A673 (cell line): ENCODE data around the gene FAHD2A. TPM values are rescaled to one million over a fixed set of nuclear protein-coding genes. Genes with fewer than 3 reads are reported as not detected.

Source experiments
- BruUV-seq: library from RNA; stranded (reverse); fragments of 400-500 nt; replicated peaks from 2 replicates; lab custom pipeline; 2021; lab: Mats Ljungman, UMichigan
- CTCF ChIA-PET: fragments of 300-600 bp; sonication (Branson Sonifier 250); formaldehyde crosslinking; loops from one replicate; lab custom pipeline; 2022; ENCODE audit warnings: antibody characterized with exemption; lab: Charles Lee
- POLR2A ChIA-PET: fragments of 300-600 bp; sonication (Branson Sonifier 250); formaldehyde crosslinking; loops from one replicate; lab custom pipeline; 2022; ENCODE audit warnings: antibody characterized with exemption; ENCODE audit not compliant: low non-redundant PET; lab: Charles Lee
- DNase-seq: peaks from one replicate; pipeline ENCODE4 v3.0.0-alpha.2; 2015; ENCODE audit warnings: low spot score
- H3K27ac ChIP-seq: fragments of 200-600 bp; sonication (generic); 2 replicates; pipeline ENCODE4 v1.5.1; 2016; ENCODE audit warnings: mixed run types, low read depth, mild to moderate bottlenecking, mixed read lengths, antibody characterized with exemption, low read length; ENCODE audit not compliant: poor library complexity, severe bottlenecking
- H3K27me3 ChIP-seq: fragments of 200-600 bp; sonication (generic); replicated peaks from 2 replicates; pipeline ENCODE4 v1.6.1; 2017; ENCODE audit warnings: mixed run types, low read depth, mild to moderate bottlenecking, mixed read lengths, antibody characterized with exemption, low read length; ENCODE audit not compliant: insufficient read depth, poor library complexity
- H3K36me3 ChIP-seq: fragments of 200-600 bp; sonication (generic); 2 replicates; pipeline ENCODE4 v1.6.1; 2016; ENCODE audit warnings: mixed run types, mild to moderate bottlenecking, mixed read lengths, antibody characterized with exemption, low read length; ENCODE audit not compliant: insufficient read depth, poor library complexity, severe bottlenecking
- H3K4me1 ChIP-seq: fragments of 200-600 bp; sonication (generic); 2 replicates; pipeline ENCODE4 v1.6.1; 2017; ENCODE audit warnings: mixed run types, mild to moderate bottlenecking, mixed read lengths, antibody characterized with exemption, low read length; ENCODE audit not compliant: insufficient read depth, poor library complexity, severe bottlenecking
- H3K4me3 ChIP-seq: fragments of 200-600 bp; sonication (generic); 2 replicates; pipeline ENCODE4 v1.5.1; 2016; ENCODE audit warnings: low read depth, mixed run types, mild to moderate bottlenecking, mixed read lengths, low read length; ENCODE audit not compliant: poor library complexity, severe bottlenecking
- H3K9me3 ChIP-seq: fragments of 200-600 bp; sonication (generic); 2 replicates; pipeline ENCODE4 v1.6.1; 2016; ENCODE audit warnings: mixed run types, low read depth, mild to moderate bottlenecking, mixed read lengths, antibody characterized with exemption, low read length; ENCODE audit not compliant: poor library complexity, severe bottlenecking
- CTCF ChIP-seq: fragments of 300-800, 200-600 bp; sonication (generic); conservative IDR thresholded peaks from 2 replicates; pipeline ENCODE4 v1.5.1; 2017; ENCODE audit warnings: low read depth, mild to moderate bottlenecking, antibody characterized with exemption, low read length, moderate library complexity, mixed read lengths
- EZH2 ChIP-seq: fragments of 200-600 bp; sonication (generic); IDR thresholded peaks from 2 replicates; pipeline ENCODE4 v1.6.1; 2017; ENCODE audit warnings: borderline replicate concordance, low read depth, mild to moderate bottlenecking, mixed read lengths, antibody characterized with exemption, low read length; ENCODE audit not compliant: poor library complexity, severe bottlenecking
- intact Hi-C: fragments of 100-400 bp; cut with micrococcal nuclease; formaldehyde crosslinking; loops from one replicate; pipeline ENCODE4 v1.10.0; 2022; ENCODE audit not compliant: unreplicated experiment
- total RNA-seq: library from RNA; stranded (reverse); gene quantifications from 2 replicates; pipeline ENCODE4 v1.2.3, GENCODE V29; 2021

Gene FAHD2A
- total RNA-seq, 1 experiment from 2014 or later: 28.9 TPM

DNA sequence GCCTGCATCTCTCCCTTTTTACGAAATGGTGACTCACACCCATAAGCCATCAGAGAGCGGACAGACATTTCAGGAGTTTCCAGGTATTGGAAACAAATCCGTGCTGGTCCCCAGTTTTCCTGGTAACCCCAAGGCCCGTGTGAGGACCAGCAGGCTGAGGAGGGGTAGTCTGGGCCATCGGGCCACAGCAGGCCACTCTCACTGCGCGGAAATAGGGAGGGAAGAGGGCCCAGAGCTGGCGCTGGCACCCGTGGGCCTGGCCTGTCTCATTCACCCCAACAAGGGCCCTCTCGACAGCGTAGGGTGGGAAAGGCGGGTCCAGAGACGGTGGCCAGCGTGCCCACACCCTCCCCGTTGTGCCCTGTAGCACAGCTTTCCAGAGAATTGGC, 13.7 kb upstream of the FAHD2A start:
- BruUV-seq: no TSS peak
- no peaks in the 10 kb centered on the region for H3K4me1 ChIP-seq
- no peak for DNase-seq
- ChIA-PET CTCF (interaction anchor here (0.6 to 1.0 kb wide), 3 partner anchors 43 to 412 kb away, joined by 3 to 5 read pairs (median 3); no protein-coding TSS in a partner anchor), POLR2A (no interaction called here)
- H3K27me3 ChIP-seq: no peaks in the 10 kb centered on the region
- no peaks in the 10 kb centered on the region for H3K36me3 ChIP-seq
- no peak overlapping the region for H3K4me3 ChIP-seq
- no peak overlapping the region for H3K27ac ChIP-seq
- intact Hi-C loops: no loop called here
- no peak for TF ChIP-seq EZH2
- H3K9me3 ChIP-seq: no peaks in the 10 kb centered on the region

DNA sequence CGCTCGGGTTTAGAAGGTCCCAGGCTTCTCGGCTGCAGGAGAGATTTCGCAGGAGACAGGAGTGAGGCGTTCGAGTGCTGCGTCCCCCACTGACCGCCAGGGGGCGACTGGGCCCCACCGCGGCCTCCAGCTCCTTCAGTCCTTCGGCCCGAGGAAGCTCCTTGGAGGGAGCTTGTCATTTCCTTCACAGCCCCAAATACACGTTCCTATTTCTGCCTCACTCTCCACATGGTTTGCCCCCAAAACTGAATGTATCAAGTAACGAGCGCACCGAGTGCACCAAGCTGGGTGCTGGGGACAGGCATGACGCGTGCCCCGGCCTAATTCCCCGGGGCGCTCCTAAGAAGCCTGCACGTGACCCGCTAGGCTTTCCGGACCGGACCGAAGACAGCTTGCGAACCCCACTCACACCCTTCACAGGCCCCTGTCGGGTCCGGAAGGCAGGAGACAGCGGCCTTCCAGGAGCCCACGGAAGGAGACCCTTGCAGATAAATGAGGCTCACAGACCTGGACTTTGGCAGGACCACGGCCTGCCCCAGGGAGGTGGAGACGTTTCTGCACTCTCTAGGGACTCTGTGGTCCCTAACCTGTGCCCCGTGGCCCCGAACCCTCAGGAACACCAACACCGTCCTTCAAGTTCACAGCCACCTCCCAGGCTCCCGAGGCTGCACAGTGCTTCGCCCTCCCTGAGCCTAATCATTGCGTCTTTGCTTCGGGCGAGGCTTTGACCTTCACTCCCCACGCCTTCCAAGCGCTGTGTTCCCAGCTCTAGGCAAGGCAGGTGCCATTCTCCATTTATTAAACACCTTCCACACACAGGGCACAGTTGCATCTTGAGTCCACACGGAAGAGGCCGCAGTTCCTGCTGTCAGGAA, 13.0 kb upstream of the FAHD2A start:
- Histone ChIP-seq H3K9me3 (no peaks in the 10 kb centered on the region), H3K4me3 (no peak overlapping the region), H3K36me3 (no peaks in the 10 kb centered on the region), H3K27ac (no peak overlapping the region), H3K27me3 (no peaks in the 10 kb centered on the region), H3K4me1 (no peaks in the 10 kb centered on the region)
- CTCF ChIA-PET: interaction anchor here (0.5 to 1.0 kb wide), 7 partner anchors 11 to 412 kb away, joined by 3 to 5 read pairs (median 3); no protein-coding TSS in a partner anchor
- TF ChIP-seq CTCF (peak; percentile 94), EZH2 (no peak)
- POLR2A ChIA-PET: no interaction called here
- intact Hi-C loops: no loop called here
- BruUV-seq: no TSS peak
- peak; percentile 79 for DNase-seq

- H3K27me3 ChIP-seq: no peaks in the 10 kb centered on the region
- no peaks in the 10 kb centered on the region for H3K4me1 ChIP-seq
- H3K36me3 ChIP-seq: no peaks in the 10 kb centered on the region
- POLR2A ChIA-PET: no interaction called here
- no peak for TF ChIP-seq EZH2
- no peak for DNase-seq
- BruUV-seq: no TSS peak
- no peak overlapping the region for H3K27ac ChIP-seq
- no peaks in the 10 kb centered on the region for H3K9me3 ChIP-seq
- H3K4me3 ChIP-seq: no peak overlapping the region
- intact Hi-C loops: no loop called here
- CTCF ChIA-PET: no interaction called here
Observed at GRCh38 chr2:95390272-95390880, 12.1 kb upstream of the FAHD2A start.

DNA sequence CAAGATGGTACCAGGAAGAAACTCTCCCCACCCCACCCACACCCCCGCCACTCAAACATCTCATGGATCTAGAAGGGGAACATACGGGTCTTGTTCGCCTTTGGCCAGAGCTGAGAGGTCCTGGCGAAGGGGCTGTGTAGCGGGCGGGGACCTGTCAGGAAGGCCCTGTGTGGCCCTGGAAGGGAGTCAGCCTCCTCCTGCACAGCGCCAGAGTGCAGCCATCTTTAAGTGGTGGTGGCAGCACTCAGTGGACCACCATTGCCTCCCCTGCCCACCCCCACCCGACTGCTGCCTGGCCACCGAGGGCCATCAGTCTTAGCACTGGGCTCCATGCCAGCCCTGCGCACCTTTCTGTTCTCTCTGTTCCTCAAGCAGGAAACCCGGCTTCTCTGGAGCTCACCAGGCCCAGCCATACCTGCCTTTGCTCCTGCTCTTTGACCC, 11.6 kb upstream of the FAHD2A start:
- no peak for TF ChIP-seq CTCF
- Histone ChIP-seq H3K4me3 (no peak overlapping the region), H3K9me3 (no peaks in the 10 kb centered on the region), H3K4me1 (no peaks in the 10 kb centered on the region), H3K27me3 (no peaks in the 10 kb centered on the region), H3K36me3 (no peaks in the 10 kb centered on the region), H3K27ac (no peak overlapping the region)
- ChIA-PET POLR2A (no interaction called here), CTCF (no interaction called here)
- no peak for DNase-seq
- no TSS peak for BruUV-seq
- intact Hi-C loops: no loop called here
